ENCODE data around the gene CD58. TPM values are rescaled to one million over a fixed set of nuclear protein-coding genes. Genes with fewer than 3 reads are reported as not detected.

Gene CD58
- total and polyA plus RNA-seq, 4 experiments from 2014 or later = 25.2 to 61.3 (median 44.5) TPM

- peak; percentile 44 to 57 (median 46) for DNase-seq
- H3K27me3 Mint-ChIP-seq = peaks cover 0 to 2% of the 10 kb centered on the region in 2 donors
- H3K36me3 ChIP-seq (ENCODE audit: insufficient read depth, low read length) = no peaks in the 10 kb centered on the region
- no peaks in the 10 kb centered on the region for H3K9me3 ChIP-seq (ENCODE audit: control insufficient read depth in 1 of 2, low read length in 2 of 2)
- no peaks in the 10 kb centered on the region for H3K27me3 ChIP-seq (ENCODE audit: insufficient read depth, low read length)
- H3K36me3 Mint-ChIP-seq = peaks cover 0 to 8% of the 10 kb centered on the region in 2 donors
- no peaks in the 10 kb centered on the region for H3K9me3 Mint-ChIP-seq
- no peak overlapping the region for H3K27ac ChIP-seq (ENCODE audit: low read depth, low read length)
- H3K4me1 Mint-ChIP-seq = peaks cover 10 to 29% (median 17%) of the 10 kb centered on the region in 4 donors
- no peak overlapping the region for H3K4me3 ChIP-seq (ENCODE audit: low read length in 2 of 2)
- H3K27ac Mint-ChIP-seq = peak overlapping the region in 2 of 7 donors; percentile 4 to 58
- H3K4me1 ChIP-seq (ENCODE audit: insufficient read depth, low read length) = peaks cover 25% of the 10 kb centered on the region
- ChIA-PET CTCF (ENCODE audit: partially characterized antibody) (interaction anchor here (0.7 to 4.5 kb wide), 39 partner anchors 9 to 554 kb away, joined by 3 to 70 read pairs (median 4); partner anchors contain the start of genes IGSF3 and TTF2), POLR2A (ENCODE audit: partially characterized antibody) (interaction anchor here (0.6 to 1.7 kb wide), 6 partner anchors 18 to 424 kb away, joined by 3 to 9 read pairs (median 4); partner anchors contain the start of gene IGSF3)
- intact Hi-C loops (cut with micrococcal nuclease) = loop anchor here (1.0 to 5.0 kb wide), 8 partner anchors 22 to 554 kb away; partner anchors contain the start of gene TTF2
- peak overlapping the region in 1 of 8 donors; percentile 40 for H3K4me3 Mint-ChIP-seq
Measured at GRCh38 chr1:116574581-116575291, 3.9 kb upstream of the CD58 start.

- Mint-ChIP-seq H3K27ac (peak overlapping the region in 1 of 7 donors; percentile 45), H3K9me3 (no peaks in the 10 kb centered on the region)
- POLR2A ChIA-PET (ENCODE audit: partially characterized antibody) = interaction anchor here (1.7 to 4.3 kb wide), 2 partner anchors 16 to 17 kb away, joined by 6 to 29 read pairs; no protein-coding TSS in a partner anchor
Measured at GRCh38 chr1:116573431-116574095, 2.7 kb upstream of the CD58 start.

GRCh38 chr1:116572771-116573430 is 2.1 kb upstream of the CD58 start:
- CTCF ChIA-PET (ENCODE audit: partially characterized antibody) = interaction anchor here (0.7 to 4.5 kb wide), 8 partner anchors 8 to 103 kb away, joined by 3 to 70 read pairs (median 3); no protein-coding TSS in a partner anchor
- Mint-ChIP-seq H3K27ac (peak overlapping the region in 1 of 7 donors; percentile 9), H3K4me3 (peak overlapping the region in 3 of 8 donors; percentile 12 to 96 (median 50))

More at GRCh38 chr1:116573431-116574095, 2.7 kb upstream of the CD58 start:
- peaks cover 37% of the 10 kb centered on the region for H3K4me1 ChIP-seq (ENCODE audit: insufficient read depth, low read length)
- CTCF ChIA-PET (ENCODE audit: partially characterized antibody) = interaction anchor here (0.8 to 4.5 kb wide), 17 partner anchors 10 to 481 kb away, joined by 3 to 70 read pairs (median 4); no protein-coding TSS in a partner anchor
- no peaks in the 10 kb centered on the region for H3K9me3 ChIP-seq (ENCODE audit: control insufficient read depth in 1 of 2, low read length in 2 of 2)
- Mint-ChIP-seq H3K4me1 (peaks cover 20 to 41% (median 28%) of the 10 kb centered on the region in 4 donors), H3K36me3 (peaks cover 0 to 14% of the 10 kb centered on the region in 2 donors), H3K27me3 (peaks cover 0 to 2% of the 10 kb centered on the region in 2 donors), H3K4me3 (no peak overlapping the region)
- DNase-seq = no peak
- H3K27ac ChIP-seq (ENCODE audit: low read depth, low read length) = no peak overlapping the region
- intact Hi-C loops (cut with micrococcal nuclease) = loop anchor here (1.0 to 5.0 kb wide), 8 partner anchors 23 to 555 kb away; partner anchors contain the start of gene TTF2
- H3K27me3 ChIP-seq (ENCODE audit: insufficient read depth, low read length) = no peaks in the 10 kb centered on the region
- H3K4me3 ChIP-seq (ENCODE audit: low read length in 2 of 2) = no peak overlapping the region
- H3K36me3 ChIP-seq (ENCODE audit: insufficient read depth, low read length) = no peaks in the 10 kb centered on the region

GRCh38 chr1:116572099-116572498 is 1.3 kb upstream of the CD58 start:
- Mint-ChIP-seq H3K27me3 (peaks cover 0 to 2% of the 10 kb centered on the region in 2 donors), H3K4me3 (peak overlapping the region; percentile 87 to 99 (median 94)), H3K27ac (peak overlapping the region in 5 of 7 donors; percentile 38 to 98 (median 89)), H3K36me3 (peaks cover 0 to 14% of the 10 kb centered on the region in 2 donors), H3K9me3 (no peaks in the 10 kb centered on the region), H3K4me1 (peaks cover 28 to 51% (median 39%) of the 10 kb centered on the region in 4 donors)
- H3K36me3 ChIP-seq (ENCODE audit: insufficient read depth, low read length) = no peaks in the 10 kb centered on the region
- no peaks in the 10 kb centered on the region for H3K9me3 ChIP-seq (ENCODE audit: control insufficient read depth in 1 of 2, low read length in 2 of 2)
- ChIA-PET POLR2A (ENCODE audit: partially characterized antibody) (interaction anchor here (1.4 to 4.3 kb wide), 3 partner anchors 14 to 488 kb away, joined by 4 to 29 read pairs (median 9); partner anchors contain the start of gene TTF2), CTCF (ENCODE audit: partially characterized antibody) (interaction anchor here (0.6 to 4.5 kb wide), 12 partner anchors 9 to 433 kb away, joined by 3 to 70 read pairs (median 3); no protein-coding TSS in a partner anchor)
- H3K4me1 ChIP-seq (ENCODE audit: insufficient read depth, low read length) = peaks cover 51% of the 10 kb centered on the region
- intact Hi-C loops (cut with micrococcal nuclease) = loop anchor here (5.0 kb wide), 2 partner anchors 35 to 165 kb away; no protein-coding TSS in a partner anchor
- no peak for DNase-seq
- no peak overlapping the region for H3K4me3 ChIP-seq (ENCODE audit: low read length in 2 of 2)
- no peak overlapping the region for H3K27ac ChIP-seq (ENCODE audit: low read depth, low read length)
- no peaks in the 10 kb centered on the region for H3K27me3 ChIP-seq (ENCODE audit: insufficient read depth, low read length)

More at GRCh38 chr1:116572771-116573430, 2.1 kb upstream of the CD58 start:
- peaks cover 25 to 47% (median 35%) of the 10 kb centered on the region in 4 donors for H3K4me1 Mint-ChIP-seq
- H3K9me3 Mint-ChIP-seq = no peaks in the 10 kb centered on the region
- no peak for DNase-seq
- peaks cover 0 to 14% of the 10 kb centered on the region in 2 donors for H3K36me3 Mint-ChIP-seq
- no peaks in the 10 kb centered on the region for H3K36me3 ChIP-seq (ENCODE audit: insufficient read depth, low read length)
- no peak overlapping the region for H3K4me3 ChIP-seq (ENCODE audit: low read length in 2 of 2)
- POLR2A ChIA-PET (ENCODE audit: partially characterized antibody) = interaction anchor here (0.5 to 4.3 kb wide), 4 partner anchors 15 to 487 kb away, joined by 3 to 29 read pairs (median 6); partner anchors contain the start of gene TTF2
- H3K27me3 ChIP-seq (ENCODE audit: insufficient read depth, low read length) = no peaks in the 10 kb centered on the region
- no peaks in the 10 kb centered on the region for H3K9me3 ChIP-seq (ENCODE audit: control insufficient read depth in 1 of 2, low read length in 2 of 2)
- intact Hi-C loops (cut with micrococcal nuclease) = loop anchor here (5.0 kb wide), 2 partner anchors 36 to 164 kb away; no protein-coding TSS in a partner anchor
- peaks cover 44% of the 10 kb centered on the region for H3K4me1 ChIP-seq (ENCODE audit: insufficient read depth, low read length)
- H3K27ac ChIP-seq (ENCODE audit: low read depth, low read length) = no peak overlapping the region
- peaks cover 0 to 2% of the 10 kb centered on the region in 2 donors for H3K27me3 Mint-ChIP-seq

GRCh38 chr1:116571215-116571919 is 541 bp upstream of the CD58 start:
- peaks cover 56% of the 10 kb centered on the region for H3K4me1 ChIP-seq (ENCODE audit: insufficient read depth, low read length)
- POLR2A ChIA-PET (ENCODE audit: partially characterized antibody) = interaction anchor here (0.5 to 4.3 kb wide), 7 partner anchors 14 to 488 kb away, joined by 3 to 29 read pairs (median 5); partner anchors contain the start of gene TTF2
- CTCF ChIA-PET (ENCODE audit: partially characterized antibody) = interaction anchor here (0.6 to 4.5 kb wide), 9 partner anchors 21 to 432 kb away, joined by 3 to 70 read pairs (median 3); no protein-coding TSS in a partner anchor
- Mint-ChIP-seq H3K4me1 (peaks cover 31 to 58% (median 44%) of the 10 kb centered on the region in 4 donors), H3K9me3 (no peaks in the 10 kb centered on the region), H3K36me3 (peaks cover 0 to 14% of the 10 kb centered on the region in 2 donors), H3K27ac (peak overlapping the region; percentile 65 to 98 (median 90)), H3K4me3 (peak overlapping the region; percentile 87 to 99 (median 94)), H3K27me3 (peaks cover 0 to 2% of the 10 kb centered on the region in 2 donors)
- no peaks in the 10 kb centered on the region for H3K27me3 ChIP-seq (ENCODE audit: insufficient read depth, low read length)
- intact Hi-C loops (cut with micrococcal nuclease) = loop anchor here (1.0 to 5.0 kb wide), 4 partner anchors 34 to 197 kb away; no protein-coding TSS in a partner anchor
- H3K9me3 ChIP-seq (ENCODE audit: control insufficient read depth in 1 of 2, low read length in 2 of 2) = no peaks in the 10 kb centered on the region
- peak overlapping the region; percentile 80 to 93 for H3K4me3 ChIP-seq (ENCODE audit: low read length in 2 of 2)
- H3K36me3 ChIP-seq (ENCODE audit: insufficient read depth, low read length) = no peaks in the 10 kb centered on the region
- H3K27ac ChIP-seq (ENCODE audit: low read depth, low read length) = peak overlapping the region; percentile 93
- peak in 1 of 5 donors; percentile 15 for DNase-seq

Measured in CD4-positive, alpha-beta memory T cell (primary cell).